ACHN (cell line): ENCODE measurements around the gene EFNB2.

ENCODE experiments used
- DNase-seq: peaks from one replicate; pipeline ENCODE4 v3.0.0-alpha.2; 2015
- in situ Hi-C: cut with HindIII; loops from 2 replicates; pipeline ENCODE4 v1.10.0; 2017; ENCODE audit warnings: low sequenced_read_pairs, low pct_ligation_motif_present, low pct_unique_long_range_greater_than_20kb

Gene EFNB2

GRCh38 chr13:106535552-106536243, at the start of gene EFNB2:
Gene EFNB2 (minus strand): TSS chr13:106535662. CDS start chr13:106534964, 698 bp downstream.
- DNase-seq: peak; percentile 91
- in situ Hi-C loops: no loop called here

GRCh38 chr13:106581225-106581624, 45.8 kb upstream of the EFNB2 start:
- DNase-seq: no peak
- in situ Hi-C loops: no loop called here

GRCh38 chr13:106575896-106576295, 40.4 kb upstream of the EFNB2 start:
- no peak for DNase-seq
- in situ Hi-C loops: no loop called here

- no peak for DNase-seq
- in situ Hi-C loops: no loop called here
These were observed 38.4 kb upstream of the EFNB2 start for GRCh38 chr13:106573868-106574267.

- in situ Hi-C loops: no loop called here
- no peak for DNase-seq
These were observed 37.9 kb upstream of the EFNB2 start for GRCh38 chr13:106573284-106573846.

- in situ Hi-C loops: no loop called here
- no peak for DNase-seq
These were observed 34.9 kb upstream of the EFNB2 start for GRCh38 chr13:106570299-106570852.

GRCh38 chr13:106569233-106570095, 34.0 kb upstream of the EFNB2 start:
- DNase-seq: no peak
- in situ Hi-C loops: no loop called here

- no peak for DNase-seq
- in situ Hi-C loops: no loop called here
These were observed 33.0 kb upstream of the EFNB2 start for GRCh38 chr13:106568299-106569003.

DNA sequence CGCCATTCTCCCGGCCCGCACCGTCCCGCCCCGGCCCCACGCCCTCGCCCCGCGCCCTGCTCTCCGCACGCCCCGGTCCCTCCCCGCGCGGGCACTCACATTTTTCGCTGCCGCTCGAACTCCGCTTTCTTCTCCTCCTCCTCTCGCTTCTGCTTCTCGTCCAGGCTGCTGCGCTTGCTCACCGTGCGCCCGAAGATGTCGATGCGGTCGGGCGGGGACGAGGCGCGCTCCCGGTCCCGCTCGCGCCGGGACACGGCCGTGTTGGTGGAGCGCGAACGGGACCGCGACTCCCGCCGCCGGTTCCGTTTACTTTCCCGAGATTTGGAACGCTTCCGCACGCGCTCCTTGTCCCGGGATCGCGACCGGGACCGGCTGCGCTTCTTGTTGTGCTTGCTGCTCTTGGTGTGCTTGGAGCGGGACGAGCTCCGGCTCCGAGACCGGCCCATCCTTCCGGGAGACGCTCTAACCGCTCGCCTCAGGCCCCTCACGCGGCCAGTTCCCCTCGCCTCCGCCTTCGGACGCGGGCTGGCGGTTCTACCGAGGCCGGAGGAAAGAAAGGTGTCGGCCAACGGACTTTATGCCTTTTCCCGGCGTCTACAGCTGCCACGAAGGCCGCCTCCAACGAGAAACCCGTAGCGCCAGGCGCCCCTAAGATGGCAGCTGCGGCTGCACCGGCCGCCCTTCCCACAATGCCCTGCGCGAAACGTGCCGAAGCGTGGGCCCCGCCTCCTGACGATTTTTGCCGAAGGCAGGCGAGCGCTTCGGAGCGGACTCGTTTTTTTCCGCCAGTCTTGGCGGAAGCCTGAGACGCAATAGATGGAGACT, 32.2 kb upstream of the EFNB2 start, which contains the start of gene ARGLU1:
Gene ARGLU1, minus strand, starts transcription at position 664 of the 825 bp plus-strand sequence. Its CDS starts 218 bp downstream, at position 446.
- in situ Hi-C loops: no loop called here
- DNase-seq: peak; percentile 89

- in situ Hi-C loops: no loop called here
- DNase-seq: peak; percentile 54
These were observed 31.4 kb upstream of the EFNB2 start for GRCh38 chr13:106566641-106567473.

DNA sequence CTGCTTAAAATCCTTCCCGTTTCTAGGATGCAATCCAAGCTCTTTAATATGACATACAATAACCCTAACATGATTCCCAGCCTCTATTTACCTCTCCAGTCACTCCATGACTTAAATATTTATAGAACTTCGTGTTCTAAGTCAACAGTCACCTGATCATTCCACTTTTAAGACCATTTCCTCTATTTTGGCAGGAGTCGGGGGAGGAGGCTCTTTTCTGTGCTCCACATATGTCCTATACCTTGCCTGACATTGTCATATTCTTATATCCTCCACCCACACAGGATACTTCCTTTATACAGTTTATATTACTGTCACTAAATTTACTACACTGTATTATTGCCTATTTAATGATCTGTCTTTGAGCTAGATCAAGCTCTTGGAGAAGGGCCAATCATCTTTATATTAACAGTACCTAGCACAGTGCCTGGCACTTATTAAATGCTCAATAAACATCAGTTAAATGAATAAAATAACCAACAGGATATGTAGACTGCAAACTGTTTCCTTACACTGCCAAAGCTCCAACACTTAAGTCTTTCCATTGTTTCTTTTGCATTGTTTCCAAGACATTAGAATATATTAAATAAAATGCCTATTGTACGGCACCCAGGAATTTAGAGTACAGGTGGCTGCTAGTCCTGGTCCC, 29.8 kb upstream of the EFNB2 start:
- DNase-seq: no peak

GRCh38 chr13:106562301-106562700, 26.8 kb upstream of the EFNB2 start:
- in situ Hi-C loops: no loop called here
- DNase-seq: no peak

More for the DNA sequence above, 29.8 kb upstream of the EFNB2 start:
- in situ Hi-C loops: no loop called here

DNA sequence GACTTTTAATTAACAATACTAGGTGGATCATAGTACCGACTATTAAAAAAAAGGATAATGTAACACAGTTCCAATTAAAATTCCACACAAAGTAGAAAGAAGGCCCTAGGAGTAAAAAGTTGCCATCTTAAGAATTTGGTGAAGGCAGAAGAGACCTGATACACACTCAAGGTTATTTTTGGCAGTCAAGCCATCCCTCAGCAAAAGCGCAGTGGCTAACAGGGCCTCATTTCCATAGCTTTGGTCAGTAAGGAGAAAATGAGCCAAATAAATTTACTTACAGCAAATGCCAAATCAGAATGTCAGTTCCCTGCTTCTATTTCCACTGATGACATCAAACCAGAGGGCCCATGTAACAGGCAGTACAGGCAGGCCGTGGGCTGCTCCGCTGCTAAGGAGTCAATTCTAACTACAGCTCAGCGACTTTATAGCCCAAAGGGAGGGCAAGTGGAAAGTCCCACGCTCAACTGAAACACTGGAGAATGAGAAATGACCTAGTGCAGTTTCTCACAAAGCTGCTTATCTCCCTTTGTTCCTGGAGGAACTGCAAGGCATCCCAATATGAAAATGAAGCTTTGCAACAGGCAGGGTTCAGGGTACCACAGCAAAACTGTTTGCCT, 26.2 kb upstream of the EFNB2 start:
- no peak for DNase-seq
- in situ Hi-C loops: no loop called here

- DNase-seq: no peak
- in situ Hi-C loops: no loop called here
These were observed 25.4 kb upstream of the EFNB2 start for GRCh38 chr13:106560821-106561220.

- in situ Hi-C loops: no loop called here
- no peak for DNase-seq
These were observed 23.1 kb upstream of the EFNB2 start for GRCh38 chr13:106558527-106558926.
